ENCODE data around the gene KIAA1755.

- TF ChIP-seq CTCF (IDR thresholded peaks at IDR 0.05; ENCODE audit: low read depth, low read length) = no peak
- no peak for TF ChIP-seq MAX (IDR thresholded peaks at IDR 0.05; ENCODE audit: low read depth, low read length)
- TF ChIP-seq POLR2A (IDR thresholded peaks at IDR 0.05; ENCODE audit: extremely low read depth, insufficient read length) = no peak
Observed at GRCh38 chr20:38247166-38247509, 13.4 kb downstream of the KIAA1755 start.
